GM18520 (cell line): ENCODE measurements around the gene PRKAR1A.

ENCODE experiments used
- ATAC-seq: cut with Tn5 transposase; IDR thresholded peaks from one replicate; pipeline ENCODE4 v1.9.1; 2021; ENCODE audit not compliant: unreplicated experiment

The PRKAR1A gene

GRCh38 chr17:68541816-68542215, 29.6 kb downstream of the PRKAR1A start:
- ATAC-seq = no peak

GRCh38 chr17:68542698-68543463, 30.7 kb downstream of the PRKAR1A start:
- no peak for ATAC-seq

- ATAC-seq = no peak
Observed at GRCh38 chr17:68544111-68544915, 32.1 kb downstream of the PRKAR1A start.

GRCh38 chr17:68556551-68556950, 44.3 kb downstream of the PRKAR1A start:
- no peak for ATAC-seq

GRCh38 chr17:68559316-68559715, 47.1 kb downstream of the PRKAR1A start:
- no peak for ATAC-seq

GRCh38 chr17:68560966-68561720, 48.9 kb downstream of the PRKAR1A start:
- ATAC-seq = no peak

GRCh38 chr17:68562736-68563135, 50.5 kb downstream of the PRKAR1A start:
- ATAC-seq = no peak

GRCh38 chr17:68564415-68565111, 52.3 kb downstream of the PRKAR1A start:
- no peak for ATAC-seq

GRCh38 chr17:68565661-68566441, 53.6 kb downstream of the PRKAR1A start:
- no peak for ATAC-seq

- no peak for ATAC-seq
Observed at GRCh38 chr17:68566442-68566738, 54.2 kb downstream of the PRKAR1A start.

GRCh38 chr17:68567035-68567434, 54.8 kb downstream of the PRKAR1A start:
- no peak for ATAC-seq

GRCh38 chr17:68567581-68567980, 55.4 kb downstream of the PRKAR1A start:
- no peak for ATAC-seq

GRCh38 chr17:68568581-68568980, 56.4 kb downstream of the PRKAR1A start:
- no peak for ATAC-seq

- ATAC-seq = no peak
Observed at GRCh38 chr17:68569346-68569745, 57.1 kb downstream of the PRKAR1A start.

GRCh38 chr17:68570526-68570925, 58.3 kb downstream of the PRKAR1A start:
- no peak for ATAC-seq

GRCh38 chr17:68572138-68572842, 60.1 kb downstream of the PRKAR1A start:
- no peak for ATAC-seq

- no peak for ATAC-seq
Observed at GRCh38 chr17:68573338-68573737, 61.1 kb downstream of the PRKAR1A start.

- no peak for ATAC-seq
Observed at GRCh38 chr17:68576137-68576536, 63.9 kb downstream of the PRKAR1A start.

GRCh38 chr17:68576811-68577496, 64.7 kb downstream of the PRKAR1A start:
- ATAC-seq = no peak
